A549 (cell line): ENCODE data around the gene ZFHX3. TPM values are rescaled to one million over a fixed set of nuclear protein-coding genes. Genes with fewer than 3 reads are reported as not detected.

Experiments
- ATAC-seq, 2 experiments: fragments of 200-7000 bp in 1 of 2; fragments of >200 bp in 1 of 2; cut with Nextera tagmentation in 1 of 2; cut with Tn5 transposase in 1 of 2; 3 replicates each; pipeline versions ENCODE4 v1.8.0 to v1.9.1; 2018 to 2020; ENCODE audit warnings: mild to moderate bottlenecking in 1 of 2, moderate library complexity in 1 of 2
- CTCF ChIA-PET: fragments of 300-600 bp; sonication (Branson Sonifier 250); formaldehyde crosslinking; extraction: SDS; loops from one replicate; lab custom pipeline; 2021; ENCODE audit warnings: antibody characterized with exemption, inconsistent platforms; lab: Yijun Ruan, JAX
- POLR2A ChIA-PET: fragments of 350-600 bp; formaldehyde crosslinking; extraction: SDS; loops from one replicate; lab custom pipeline; 2021; ENCODE audit warnings: antibody characterized with exemption, inconsistent platforms; lab: Yijun Ruan, JAX
- DNase-seq, 2 experiments: peaks; one replicate each; pipeline versions ENCODE4 v3.0.0 to v3.0.0-alpha.2; 2011 to 2016; ENCODE audit warnings: low read depth in 1 of 2, low spot score in 1 of 2
- FAIRE-seq: peaks from 2 replicates; lab custom pipeline; 2011; peaks lifted over from hg19 to GRCh38; lab: Jason Lieb, UNC
- H3K27ac ChIP-seq, 2 experiments: fragments of >200 bp; sonication (Bioruptor Twin); formaldehyde crosslinking; 3 replicates each; pipeline ENCODE4 v1.5.1; 2016 to 2017
- H3K4me1 ChIP-seq: fragments of >200 bp; sonication (Bioruptor Twin); formaldehyde crosslinking; 3 replicates; pipeline ENCODE4 v1.6.1; 2016
- H3K4me2 ChIP-seq: fragments of >200 bp; sonication (Bioruptor Twin); formaldehyde crosslinking; 3 replicates; pipeline ENCODE4 v1.6.1; 2016
- H3K4me3 ChIP-seq: fragments of >200 bp; sonication (Bioruptor Twin); formaldehyde crosslinking; 3 replicates; pipeline ENCODE4 v1.5.1; 2016
- H3K9me3 ChIP-seq: fragments of >200 bp; sonication (Bioruptor Twin); formaldehyde crosslinking; 3 replicates; pipeline ENCODE4 v1.6.1; 2016
- CHD4 ChIP-seq: fragments of 200-600 bp; sonication (generic); IDR thresholded peaks from 2 replicates; pipeline ENCODE4 v1.6.1; 2016; ENCODE audit warnings: antibody characterized with exemption, mild to moderate bottlenecking, borderline replicate concordance
- CTCF ChIP-seq: fragments of >200 bp; sonication (Bioruptor Twin); formaldehyde crosslinking; IDR thresholded peaks from 3 replicates; pipeline ENCODE4 v1.5.1; 2016
- EHMT2 ChIP-seq: fragments of 200-600 bp; sonication (generic); IDR thresholded peaks from 2 replicates; pipeline ENCODE4 v1.6.1; 2016; ENCODE audit warnings: antibody characterized with exemption, low read depth, mild to moderate bottlenecking, moderate library complexity
- FOSL2 ChIP-seq, 2 experiments: fragments of 450-650 bp in 1 of 2; fragments of >200 bp in 1 of 2; sonication (Bioruptor Twin) in 1 of 2; formaldehyde crosslinking; IDR thresholded peaks; 2 replicates each; pipeline versions ENCODE4 v1.5.0 to v1.6.1; 2016 to 2020; ENCODE audit warnings: mild to moderate bottlenecking in 1 of 2, moderate library complexity in 1 of 2
- HEYL ChIP-seq: fragments of 250-450 bp; sonication (Bioruptor Pico); IDR thresholded peaks from 2 replicates; pipeline ENCODE4 v1.8.0; 2021; ENCODE audit warnings: mild to moderate bottlenecking, moderate library complexity
- HOXB5 ChIP-seq: fragments of 250-450 bp; sonication (Bioruptor Pico); IDR thresholded peaks from 2 replicates; pipeline ENCODE4 v1.5.0; 2020; ENCODE audit warnings: mild to moderate bottlenecking, moderate library complexity
- KDM1A ChIP-seq: fragments of 200-600 bp; sonication (generic); IDR thresholded peaks from 2 replicates; pipeline ENCODE4 v1.6.1; 2016; ENCODE audit warnings: low read depth, mild to moderate bottlenecking
- KDM5A ChIP-seq: fragments of 200-600 bp; sonication (generic); IDR thresholded peaks from 2 replicates; pipeline ENCODE4 v1.6.1; 2016; ENCODE audit warnings: antibody characterized with exemption, mild to moderate bottlenecking
- MAX ChIP-seq: IDR thresholded peaks from 2 replicates; pipeline ENCODE4 v1.6.1; 2012
- MYC ChIP-seq: IDR thresholded peaks from 2 replicates; pipeline ENCODE4 v1.6.1; 2012; ENCODE audit warnings: mild to moderate bottlenecking, inconsistent platforms, low read length, improper control_type of control experiment, borderline replicate concordance
- NFE2L2 ChIP-seq: fragments of 150-350 bp; conservative IDR thresholded peaks from 2 replicates; pipeline ENCODE4 v1.6.1; 2014; ENCODE audit warnings: low read length
- NPAS2 ChIP-seq: fragments of 250-450 bp; sonication (Bioruptor Pico); IDR thresholded peaks from 2 replicates; pipeline ENCODE4 v1.8.0; 2022; ENCODE audit warnings: mild to moderate bottlenecking, moderate library complexity, borderline replicate concordance
- NR3C1 ChIP-seq: fragments of >200 bp; sonication (Bioruptor Twin); formaldehyde crosslinking; IDR thresholded peaks from 3 replicates; pipeline ENCODE4 v1.6.1; 2017
- PBX3 ChIP-seq: IDR thresholded peaks from 2 replicates; pipeline ENCODE4 v1.6.1; 2012
- POLR2AphosphoS2 ChIP-seq: conservative IDR thresholded peaks from 2 replicates; pipeline ENCODE4 v1.6.1; 2012; ENCODE audit warnings: low read length, improper control_type of control experiment, inconsistent platforms
- RNF2 ChIP-seq: fragments of 200-600 bp; sonication (generic); IDR thresholded peaks from 2 replicates; pipeline ENCODE4 v1.6.1; 2016; ENCODE audit warnings: low read depth, mild to moderate bottlenecking, antibody characterized with exemption, moderate library complexity, borderline replicate concordance
- SMC3 ChIP-seq: fragments of >200 bp; sonication (Bioruptor Twin); formaldehyde crosslinking; IDR thresholded peaks from 3 replicates; pipeline ENCODE4 v1.6.1; 2018; ENCODE audit warnings: inconsistent platforms
- SREBF2 ChIP-seq: fragments of 450-650 bp; IDR thresholded peaks from 2 replicates; pipeline ENCODE4 v1.6.1; 2014; ENCODE audit warnings: mild to moderate bottlenecking, moderate library complexity
- ZFP36 ChIP-seq: fragments of 450-650 bp; IDR thresholded peaks from 2 replicates; pipeline ENCODE4 v1.6.1; 2014; ENCODE audit warnings: borderline replicate concordance; ENCODE audit not compliant: partially characterized antibody
- WGBS: methylation state at CpG from one replicate; pipeline ENCODE4 v1.1.6; 2017; ENCODE audit errors: missing lambda C conversion rate; 5-methylcytosine and 5-hydroxymethylcytosine counted together
- polyA plus RNA-seq, 4 experiments: library from polyadenylated mRNA; depleted of rRNA in 3 of 4; stranded (reverse); fragments of >200 nt; fragmentation: RNase III in 1 of 4; extraction: RNeasy Plus Mini Kit Qiagen cat#74134 plus additional on column Dnase treatment in 1 of 4; gene quantifications; 2 replicates in 3 of 4; 3 replicates in 1 of 4; pipeline ENCODE4 v1.2.3, GENCODE V29; 2011 to 2017

ZFHX3 gene
- polyA plus RNA-seq, 2 of the 4 experiments (the other 2 are of a cell fraction) = 3.9 to 6.5 TPM

- TF ChIP-seq KDM1A = no peak
- no peak for TF ChIP-seq KDM5A
These were observed 19.1 kb downstream of the ZFHX3 start (continued) for GRCh38 chr16:73028721-73029361.

- CTCF ChIA-PET = no interaction called here
- Histone ChIP-seq H3K4me3 (no peak overlapping the region), H3K4me2 (no peak overlapping the region), H3K27ac (peak overlapping the region in 1 of 2 experiments; percentile 27; a peak in 1 of 6 replicates), H3K4me1 (peaks cover 51% of the 10 kb centered on the region), H3K9me3 (no peaks in the 10 kb centered on the region)
- no peak for ATAC-seq
- no peak for TF ChIP-seq EHMT2
- no peak for TF ChIP-seq SMC3
- no peak for TF ChIP-seq CHD4
- TF ChIP-seq KDM1A = no peak
- no peak for TF ChIP-seq HOXB5 (CRISPR knock-in tag)
- TF ChIP-seq RNF2 = no peak
- no peak for TF ChIP-seq FOSL2 (IDR thresholded peaks at IDR 0.05)
- no peak for TF ChIP-seq FOSL2 (CRISPR knock-in tag; IDR thresholded peaks at IDR 0.05)
- no peak for TF ChIP-seq CTCF
- TF ChIP-seq MAX = no peak
- TF ChIP-seq SREBF2 = no peak
- TF ChIP-seq HEYL (CRISPR knock-in tag) = no peak
- no peak for TF ChIP-seq ZFP36
- DNase-seq = no peak
- FAIRE-seq = no peak
- WGBS = 88% methylated on average over 6 of the region's 9 CpGs
- POLR2A ChIA-PET = interaction anchor here (0.6 kb wide), 1 partner anchor 750 kb away, joined by 13 read pairs; no protein-coding TSS in a partner anchor
These were observed 19.7 kb downstream of the ZFHX3 start for GRCh38 chr16:73028263-73028662.

- no peak overlapping the region; a peak in 1 of 6 replicates for H3K27ac ChIP-seq
- no peak overlapping the region for H3K4me3 ChIP-seq
- POLR2A ChIA-PET = no interaction called here
- ATAC-seq (no peak), DNase-seq (no peak), FAIRE-seq (no peak)
- no peaks in the 10 kb centered on the region for H3K9me3 ChIP-seq
- CTCF ChIA-PET = no interaction called here
- WGBS = 84% methylated on average over 6 of the region's 10 CpGs
- TF ChIP-seq PBX3 = no peak
- no peak for TF ChIP-seq NR3C1
- no peak for TF ChIP-seq CTCF
- TF ChIP-seq NPAS2 (CRISPR knock-in tag) = no peak
- TF ChIP-seq MYC = no peak
- no peak for TF ChIP-seq NFE2L2
- TF ChIP-seq HEYL (CRISPR knock-in tag) = no peak
- no peak for TF ChIP-seq POLR2AphosphoS2
- H3K4me1 ChIP-seq = peaks cover 47% of the 10 kb centered on the region
- H3K4me2 ChIP-seq = no peak overlapping the region
These were observed 20.2 kb downstream of the ZFHX3 start for GRCh38 chr16:73027685-73028111.
